GM12875 (cell line): ENCODE measurements around the gene MYH6.

Source experiments
- H3K4me3 ChIP-seq: one replicate; pipeline ENCODE4 v1.5.1; 2011; ENCODE audit warnings: low read depth, low read length, control low read depth
- CTCF ChIP-seq: IDR thresholded peaks from 2 replicates; pipeline ENCODE4 v1.5.1; 2011; ENCODE audit warnings: low read depth, mild to moderate bottlenecking, control low read depth, inconsistent platforms, low read length, moderate library complexity, borderline replicate concordance; ENCODE audit not compliant: insufficient read depth

MYH6 gene

GRCh38 chr14:23416801-23417200 lies 8.7 kb upstream of the MYH6 start:
- no peak overlapping the region for H3K4me3 ChIP-seq
- TF ChIP-seq CTCF = no peak

GRCh38 chr14:23415821-23416778 lies 8.0 kb upstream of the MYH6 start:
- TF ChIP-seq CTCF = no peak
- no peak overlapping the region for H3K4me3 ChIP-seq

DNA sequence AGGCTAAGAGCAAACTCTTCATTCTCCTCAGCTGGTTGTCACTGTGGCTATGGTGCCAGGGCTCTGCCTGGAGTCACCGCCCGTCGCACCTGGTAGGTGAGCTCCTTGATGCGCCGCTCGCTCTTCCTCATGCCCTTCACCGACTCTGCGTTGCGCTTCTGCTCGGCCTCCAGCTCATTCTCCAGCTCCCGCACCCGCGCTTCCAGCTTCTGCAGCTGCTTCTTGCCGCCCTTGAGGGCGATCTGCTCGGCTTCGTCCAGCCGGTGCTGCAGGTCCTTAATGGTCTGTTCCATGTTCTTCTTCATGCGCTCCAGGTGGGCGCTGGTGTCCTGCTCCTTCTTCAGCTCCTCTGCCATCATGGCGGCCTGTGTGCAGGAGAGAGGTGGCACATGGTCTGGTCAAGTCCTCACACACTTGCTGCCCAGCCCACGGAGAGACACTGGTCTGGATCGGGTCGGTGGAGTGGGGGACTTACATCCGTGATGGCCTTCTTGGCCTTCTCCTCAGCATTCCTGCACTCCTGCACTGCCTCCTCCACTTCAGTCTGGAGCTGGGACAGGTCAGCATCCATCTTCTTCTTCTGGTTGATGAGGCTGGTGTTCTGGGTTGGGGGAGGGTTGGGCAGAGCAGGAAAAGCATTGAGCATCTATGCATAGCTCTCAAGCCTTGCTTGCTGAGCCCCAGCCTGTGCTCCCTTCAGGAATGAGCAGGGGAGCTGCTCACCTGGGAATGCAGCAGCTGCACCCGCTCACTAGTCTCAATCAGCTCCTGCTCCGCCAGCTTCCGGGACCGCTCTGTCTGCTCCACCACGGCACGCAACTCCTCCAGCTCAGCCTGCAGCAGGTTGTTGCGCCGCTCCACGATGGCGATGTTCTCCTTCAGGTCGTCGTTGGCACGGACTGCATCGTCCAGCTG lies 7.1 kb upstream of the MYH6 start:
- TF ChIP-seq CTCF = no peak
- H3K4me3 ChIP-seq = no peak overlapping the region

- no peak for TF ChIP-seq CTCF
Measured at GRCh38 chr14:23414254-23414653, 6.2 kb upstream of the MYH6 start.

DNA sequence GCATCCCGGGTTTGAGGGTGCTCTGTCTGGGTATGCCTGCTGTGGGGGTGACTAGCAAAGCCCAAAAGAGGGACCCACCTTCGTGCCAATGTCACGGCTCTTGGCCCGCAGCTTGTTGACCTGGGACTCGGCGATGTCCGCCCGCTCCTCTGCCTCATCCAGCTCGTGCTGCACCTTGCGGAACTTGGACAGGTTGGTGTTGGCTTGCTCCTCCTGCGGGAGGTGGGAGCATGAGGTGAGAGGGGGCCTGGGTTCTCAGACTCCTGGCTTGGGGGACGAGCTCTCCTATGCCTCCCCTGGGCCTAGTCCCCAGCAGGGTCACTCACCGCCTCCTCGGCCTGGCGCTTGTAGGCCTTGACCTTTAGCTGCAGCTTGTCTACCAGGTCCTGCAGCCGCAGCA lies 5.6 kb upstream of the MYH6 start:
- H3K4me3 ChIP-seq = no peak overlapping the region
- no peak for TF ChIP-seq CTCF

More at GRCh38 chr14:23414254-23414653, 6.2 kb upstream of the MYH6 start:
- H3K4me3 ChIP-seq = no peak overlapping the region

GRCh38 chr14:23411563-23412525 lies 3.8 kb upstream of the MYH6 start:
- H3K4me3 ChIP-seq = no peak overlapping the region
- TF ChIP-seq CTCF = no peak
